Activated B cell treated with CpG ODN at 0.5 μM for 24 hours (primary cell): ENCODE results near the gene ZSWIM9. TPM values are rescaled to one million over a fixed set of nuclear protein-coding genes. Genes with fewer than 3 reads are reported as not detected.
A peak's percentile ranks its signal among the peaks of the same experiment; 100 is the strongest.

Experiments used
- ATAC-seq: fragments of 200-7000 bp; cut with Tn5 transposase; one replicate; pipeline ENCODE4 v1.10.0; 2021; ENCODE audit warnings: low read depth, mild to moderate bottlenecking, moderate library complexity
- CTCF ChIA-PET: fragments of 350-600 bp; sonication (Branson Sonifier 250); formaldehyde crosslinking; loops from one replicate; lab custom pipeline; 2021; ENCODE audit warnings: antibody characterized with exemption; lab: Charles Lee
- POLR2A ChIA-PET: fragments of 350-600 bp; sonication (Branson Sonifier 250); formaldehyde crosslinking; loops from one replicate; lab custom pipeline; 2021; ENCODE audit warnings: antibody characterized with exemption; lab: Charles Lee
- DNase-seq: peaks from one replicate; pipeline ENCODE4 v3.0.0; 2022
- H3K27ac Mint-ChIP-seq: one replicate; pipeline ENCODE4 v1.8.0; 2020; ENCODE audit warnings: mixed read lengths
- H3K27me3 Mint-ChIP-seq: one replicate; pipeline ENCODE4 v1.8.0; 2021; ENCODE audit warnings: mixed read lengths
- H3K36me3 Mint-ChIP-seq: one replicate; pipeline ENCODE4 v1.8.0; 2021; ENCODE audit warnings: low read depth, mixed read lengths
- H3K4me1 Mint-ChIP-seq: one replicate; pipeline ENCODE4 v1.8.0; 2021; ENCODE audit warnings: mixed read lengths
- H3K4me3 Mint-ChIP-seq: one replicate; pipeline ENCODE4 v1.8.0; 2020; ENCODE audit warnings: mild to moderate bottlenecking, mixed read lengths
- H3K9me3 Mint-ChIP-seq: one replicate; pipeline ENCODE4 v1.8.0; 2020; ENCODE audit warnings: mixed read lengths
- intact Hi-C: fragments of 100-400 bp; cut with micrococcal nuclease; formaldehyde crosslinking; loops from one replicate; pipeline ENCODE4 v1.15.1; 2024
- total RNA-seq: library from RNA; stranded (reverse); gene quantifications from 2 replicates; pipeline ENCODE4 v1.2.3, GENCODE V29; 2022
- TF ChIP-seq, protein P1 (sequence below): fragments of 200-600 bp; IDR thresholded peaks from one replicate; pipeline ENCODE4 v1.8.0; 2022; ENCODE audit warnings: antibody characterized with exemption, mild to moderate bottlenecking

The ZSWIM9 gene
- total RNA-seq, 1 donor from 2014 or later = 8.6 TPM

DNA sequence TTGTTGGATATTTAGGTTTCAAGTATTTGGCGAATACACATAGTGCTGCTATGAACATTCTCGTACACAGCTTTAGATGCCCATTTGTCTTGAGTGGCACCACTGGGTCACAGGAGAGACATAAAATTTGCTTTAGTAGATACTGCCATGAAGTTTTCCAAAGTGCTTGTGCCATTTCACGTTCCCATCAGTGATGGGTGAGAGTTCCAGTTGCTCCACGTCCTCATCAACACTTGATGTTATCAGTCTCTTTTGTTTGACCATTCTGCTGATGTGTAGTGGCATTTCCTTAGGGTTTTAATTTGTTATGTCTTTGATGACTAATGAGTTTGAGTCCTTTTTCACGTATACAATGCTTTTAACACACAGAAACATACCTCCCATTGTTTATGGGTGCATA lies 11.0 kb downstream of the ZSWIM9 start:
- Mint-ChIP-seq H3K27me3 (no peaks in the 10 kb centered on the region), H3K9me3 (peaks cover 7% of the 10 kb centered on the region), H3K27ac (no peak overlapping the region), H3K4me1 (peaks cover 21% of the 10 kb centered on the region), H3K36me3 (peaks cover 17% of the 10 kb centered on the region), H3K4me3 (no peak overlapping the region)
- intact Hi-C loops = no loop called here
- no peak for ATAC-seq
- ChIA-PET CTCF (no interaction called here), POLR2A (no interaction called here)
- no peak for DNase-seq
- TF ChIP-seq, protein P1, sequence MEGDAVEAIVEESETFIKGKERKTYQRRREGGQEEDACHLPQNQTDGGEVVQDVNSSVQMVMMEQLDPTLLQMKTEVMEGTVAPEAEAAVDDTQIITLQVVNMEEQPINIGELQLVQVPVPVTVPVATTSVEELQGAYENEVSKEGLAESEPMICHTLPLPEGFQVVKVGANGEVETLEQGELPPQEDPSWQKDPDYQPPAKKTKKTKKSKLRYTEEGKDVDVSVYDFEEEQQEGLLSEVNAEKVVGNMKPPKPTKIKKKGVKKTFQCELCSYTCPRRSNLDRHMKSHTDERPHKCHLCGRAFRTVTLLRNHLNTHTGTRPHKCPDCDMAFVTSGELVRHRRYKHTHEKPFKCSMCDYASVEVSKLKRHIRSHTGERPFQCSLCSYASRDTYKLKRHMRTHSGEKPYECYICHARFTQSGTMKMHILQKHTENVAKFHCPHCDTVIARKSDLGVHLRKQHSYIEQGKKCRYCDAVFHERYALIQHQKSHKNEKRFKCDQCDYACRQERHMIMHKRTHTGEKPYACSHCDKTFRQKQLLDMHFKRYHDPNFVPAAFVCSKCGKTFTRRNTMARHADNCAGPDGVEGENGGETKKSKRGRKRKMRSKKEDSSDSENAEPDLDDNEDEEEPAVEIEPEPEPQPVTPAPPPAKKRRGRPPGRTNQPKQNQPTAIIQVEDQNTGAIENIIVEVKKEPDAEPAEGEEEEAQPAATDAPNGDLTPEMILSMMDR = no peak

- intact Hi-C loops = no loop called here
Measured at GRCh38 chr19:48182434-48182833, 12.0 kb downstream of the ZSWIM9 start.

GRCh38 chr19:48183356-48183755 lies 12.9 kb downstream of the ZSWIM9 start:
- intact Hi-C loops = no loop called here
- Mint-ChIP-seq H3K4me3 (no peak overlapping the region), H3K36me3 (peaks cover 17% of the 10 kb centered on the region), H3K27ac (no peak overlapping the region), H3K9me3 (peaks cover 7% of the 10 kb centered on the region), H3K27me3 (no peaks in the 10 kb centered on the region), H3K4me1 (peaks cover 26% of the 10 kb centered on the region)
- ChIA-PET CTCF (no interaction called here), POLR2A (interaction anchor here (0.6 to 0.7 kb wide), 2 partner anchors 939 to 1170 kb away, joined by 4 read pairs; no protein-coding TSS in a partner anchor)
- TF ChIP-seq, protein P1 = no peak
- DNase-seq = no peak
- no peak for ATAC-seq

More at GRCh38 chr19:48182434-48182833, 12.0 kb downstream of the ZSWIM9 start:
- Mint-ChIP-seq H3K9me3 (peaks cover 7% of the 10 kb centered on the region), H3K36me3 (peaks cover 16% of the 10 kb centered on the region), H3K27ac (no peak overlapping the region), H3K4me1 (peaks cover 26% of the 10 kb centered on the region), H3K4me3 (no peak overlapping the region), H3K27me3 (no peaks in the 10 kb centered on the region)
- TF ChIP-seq, protein P1 = no peak
- ChIA-PET CTCF (no interaction called here), POLR2A (no interaction called here)
- ATAC-seq (no peak), DNase-seq (no peak)

GRCh38 chr19:48186015-48186414 lies 15.5 kb downstream of the ZSWIM9 start:
- CTCF ChIA-PET = interaction anchor here (1.3 to 2.3 kb wide), 2 partner anchors 32 to 74 kb away, joined by 3 to 5 read pairs; no protein-coding TSS in a partner anchor
- Mint-ChIP-seq H3K4me1 (peaks cover 33% of the 10 kb centered on the region), H3K27ac (peak overlapping the region; percentile 81), H3K9me3 (peaks cover 7% of the 10 kb centered on the region), H3K27me3 (no peaks in the 10 kb centered on the region), H3K4me3 (peak overlapping the region; percentile 63), H3K36me3 (peaks cover 18% of the 10 kb centered on the region)
- TF ChIP-seq, protein P1 = no peak
- ATAC-seq (peak; percentile 21), DNase-seq (no peak)
- POLR2A ChIA-PET = interaction anchor here (0.9 to 2.8 kb wide), 5 partner anchors 11 to 136 kb away, joined by 3 to 27 read pairs (median 4); partner anchors contain the start of genes LIG1 and ZSWIM9
- intact Hi-C loops = no loop called here

GRCh38 chr19:48186541-48186991 lies 16.1 kb downstream of the ZSWIM9 start:
- peaks cover 3% of the 10 kb centered on the region for H3K9me3 Mint-ChIP-seq
- TF ChIP-seq, protein P1 = no peak
- peaks cover 14% of the 10 kb centered on the region for H3K36me3 Mint-ChIP-seq
- intact Hi-C loops = no loop called here
- peak overlapping the region; percentile 63 for H3K4me3 Mint-ChIP-seq
- no peaks in the 10 kb centered on the region for H3K27me3 Mint-ChIP-seq
- ChIA-PET CTCF (interaction anchor here (0.6 kb wide), 1 partner anchor 74 kb away, joined by 3 read pairs; no protein-coding TSS in a partner anchor), POLR2A (interaction anchor here (0.6 to 2.8 kb wide), 9 partner anchors 10 to 578 kb away, joined by 3 to 27 read pairs (median 4); partner anchors contain the start of genes LIG1 and ZSWIM9)
- H3K27ac Mint-ChIP-seq = peak overlapping the region; percentile 81
- ATAC-seq = peak; percentile 73
- DNase-seq = peak; percentile 26
- peaks cover 33% of the 10 kb centered on the region for H3K4me1 Mint-ChIP-seq
